Endothelial cell of umbilical vein (primary cell): Measurements from ENCODE around the gene SLC26A8. TPM values are rescaled to one million over a fixed set of nuclear protein-coding genes. Genes with fewer than 3 reads are reported as not detected.
"Not testable (repeated sequence)": the region's sequence is repeated elsewhere in the genome, so short reads cannot be mapped to it uniquely, and the experiment has no call there.

Source experiments
- BruUV-seq: library from RNA; stranded (reverse); fragments of 400-500 nt; replicated peaks from 2 replicates; lab custom pipeline; 2021; lab: Mats Ljungman, UMichigan
- CTCF ChIA-PET: fragments of 300-600, 350-600 bp; sonication (Branson Sonifier 250); formaldehyde crosslinking; loops from one replicate; lab custom pipeline; 2021; ENCODE audit warnings: antibody characterized with exemption, inconsistent platforms; lab: Charles Lee
- POLR2A ChIA-PET: fragments of 300-600, 350-600 bp; sonication (Branson Sonifier 250); formaldehyde crosslinking; loops from one replicate; lab custom pipeline; 2021; ENCODE audit warnings: antibody characterized with exemption, inconsistent platforms; lab: Charles Lee
- DNase-seq: peaks from one replicate; pipeline ENCODE4 v3.0.0-alpha.2; 2011; ENCODE audit warnings: low read depth, low spot score
- FAIRE-seq: peaks from 2 replicates; lab custom pipeline; 2011; peaks lifted over from hg19 to GRCh38; lab: Jason Lieb, UNC
- H2AFZ ChIP-seq: 2 replicates; pipeline ENCODE4 v1.6.0; 2012; ENCODE audit warnings: low read depth, low read length, control low read depth, inconsistent platforms
- H3K27ac ChIP-seq: 2 replicates; pipeline ENCODE4 v1.5.1; 2011; ENCODE audit warnings: low read depth, mild to moderate bottlenecking, control low read depth, low read length, moderate library complexity; ENCODE audit not compliant: insufficient read depth
- H3K27me3 ChIP-seq, 2 experiments: 2 replicates each; pipeline versions ENCODE4 v1.6.0 to v1.6.1; 2011; ENCODE audit warnings: low read length in 2 of 2, mixed read lengths in 1 of 2; ENCODE audit not compliant: control insufficient read depth in 2 of 2, insufficient read depth in 2 of 2
- H3K36me3 ChIP-seq, 2 experiments: 2 replicates in 1 of 2; 3 replicates in 1 of 2; pipeline ENCODE4 v1.5.1; 2011; ENCODE audit warnings: low read length in 2 of 2, mild to moderate bottlenecking in 1 of 2, moderate library complexity in 1 of 2; ENCODE audit not compliant: control insufficient read depth in 2 of 2, insufficient read depth in 2 of 2; ENCODE audit errors: extremely low read depth in 1 of 2
- H3K4me1 ChIP-seq: 3 replicates; pipeline ENCODE4 v1.5.1; 2011; ENCODE audit warnings: mild to moderate bottlenecking, low read length; ENCODE audit not compliant: control insufficient read depth, insufficient read depth; ENCODE audit errors: extremely low read depth
- H3K4me2 ChIP-seq: 2 replicates; pipeline ENCODE4 v1.6.1; 2011; ENCODE audit warnings: low read length, control low read depth, mixed read lengths; ENCODE audit not compliant: insufficient read depth
- H3K4me3 ChIP-seq, 3 experiments: fragments of 200-600 bp in 1 of 3; sonication (generic), shearing (Covaris generic) in 1 of 3; replicated peaks in 1 of 3; 2 replicates each; pipeline ENCODE4 v1.5.1; 2011 to 2016; ENCODE audit warnings: control low read depth in 3 of 3, low read length in 3 of 3, mild to moderate bottlenecking in 2 of 3, inconsistent platforms in 1 of 3, low read depth in 1 of 3, moderate library complexity in 1 of 3; ENCODE audit not compliant: insufficient read depth in 1 of 3
- H3K79me2 ChIP-seq: 2 replicates; pipeline ENCODE4 v1.6.0; 2012; ENCODE audit warnings: low read length, inconsistent platforms; ENCODE audit not compliant: control insufficient read depth, insufficient read depth
- H3K9ac ChIP-seq: replicated peaks from 2 replicates; pipeline ENCODE3; 2011; ENCODE audit warnings: low read length, control low read depth; ENCODE audit not compliant: insufficient read depth; ENCODE audit errors: extremely low read depth
- H3K9me1 ChIP-seq: replicated peaks from 3 replicates; pipeline ENCODE4 v1.6.0; 2011; ENCODE audit warnings: mild to moderate bottlenecking, low read length; ENCODE audit not compliant: control insufficient read depth, insufficient read depth; ENCODE audit errors: extremely low read depth
- H3K9me3 ChIP-seq: replicated peaks from 2 replicates; pipeline ENCODE4 v1.5.1; 2012; ENCODE audit warnings: low read length, inconsistent platforms; ENCODE audit not compliant: control insufficient read depth, insufficient read depth
- H4K20me1 ChIP-seq: replicated peaks from 2 replicates; pipeline ENCODE3; 2011; ENCODE audit warnings: mild to moderate bottlenecking, low read length; ENCODE audit not compliant: control insufficient read depth, insufficient read depth; ENCODE audit errors: extremely low read depth
- CTCF ChIP-seq, 2 donors: IDR thresholded peaks; 1 replicate in 1 of 2; 2 replicates in 1 of 2; pipeline ENCODE4 v1.5.1; 2011; ENCODE audit warnings: low read length in 2 of 2, mild to moderate bottlenecking in 2 of 2, moderate library complexity in 2 of 2, control low read depth in 1 of 2, inconsistent platforms in 1 of 2, low read depth in 1 of 2; ENCODE audit not compliant: insufficient read depth in 1 of 2; ENCODE audit errors: extremely low read depth in 1 of 2
- EZH2 ChIP-seq: IDR thresholded peaks from 2 replicates; pipeline ENCODE4 v1.6.1; 2012; ENCODE audit warnings: borderline replicate concordance, low read depth, mild to moderate bottlenecking, moderate library complexity, low read length, inconsistent platforms; ENCODE audit not compliant: severe bottlenecking
- FOS ChIP-seq: IDR thresholded peaks from 2 replicates; pipeline ENCODE4 v1.6.1; 2011; ENCODE audit warnings: mild to moderate bottlenecking, low read length, moderate library complexity, borderline replicate concordance; ENCODE audit not compliant: insufficient read depth
- GATA2 ChIP-seq: IDR thresholded peaks from 2 replicates; pipeline ENCODE4 v1.7.0; 2011; ENCODE audit warnings: low read depth, mild to moderate bottlenecking, moderate library complexity, mixed read lengths, low read length; ENCODE audit not compliant: insufficient read length, insufficient read depth
- JUN ChIP-seq: IDR thresholded peaks from 2 replicates; pipeline ENCODE4 v1.6.1; 2011; ENCODE audit warnings: borderline replicate concordance, low read depth; ENCODE audit not compliant: insufficient read length, insufficient read depth
- MAX ChIP-seq: IDR thresholded peaks from 2 replicates; pipeline ENCODE4 v1.6.1; 2011; ENCODE audit not compliant: insufficient read depth, insufficient read length
- MYC ChIP-seq: IDR thresholded peaks from one replicate; pipeline ENCODE4 v1.6.1; 2011; ENCODE audit warnings: mild to moderate bottlenecking, low read depth, low read length
- POLR2A ChIP-seq: IDR thresholded peaks from 2 replicates; pipeline ENCODE4 v1.6.1; 2012; ENCODE audit warnings: low read depth, mild to moderate bottlenecking, control low read depth, low read length
- POLR2AphosphoS5 ChIP-seq: IDR thresholded peaks from 2 replicates; pipeline ENCODE4 v1.6.1; 2012; ENCODE audit warnings: low read depth, mild to moderate bottlenecking, control low read depth, low read length, moderate library complexity; ENCODE audit not compliant: insufficient read depth
- dilution Hi-C: fragments of 300-500 bp; cut with MboI; formaldehyde crosslinking; loops from one replicate; pipeline ENCODE4 v1.15.0; 2019; ENCODE audit warnings: low sequenced_read_pairs; ENCODE audit not compliant: extremely low pct_ligation_motif_present
- intact Hi-C: fragments of 100-400 bp; cut with micrococcal nuclease; formaldehyde crosslinking; loops from one replicate; pipeline ENCODE4 v1.10.0; 2022
- polyA plus RNA-seq, 4 experiments: library from polyadenylated mRNA; depleted of rRNA in 3 of 4; stranded (reverse) in 3 of 4; unstranded in 1 of 4; fragments of >200 nt; gene quantifications; 2 replicates each; pipeline versions ENCODE4 v1.2.1 to v1.2.3, GENCODE V29; 2011 to 2012; ENCODE audit warnings: missing spikeins in 1 of 4
- total RNA-seq: library from RNA; stranded (reverse); gene quantifications from 2 replicates; pipeline ENCODE4 v1.2.3, GENCODE V29; 2021

Gene SLC26A8
- total and polyA plus RNA-seq, 2 donors (not counting 3 experiments of a cell fraction or from before 2014, with no cell fraction given) = 0.01 TPM; not detected in 1

- Histone ChIP-seq H3K9me3 (no peaks in the 10 kb centered on the region), H3K9ac (no peak overlapping the region), H3K79me2 (peaks cover 95% of the 10 kb centered on the region), H3K4me2 (no peak overlapping the region), H3K27ac (no peak overlapping the region), H2AFZ (no peak overlapping the region), H3K36me3 (no peaks in the 10 kb centered on the region), H3K27me3 (no peaks in the 10 kb centered on the region), H4K20me1 (peaks cover 7% of the 10 kb centered on the region), H3K4me1 (peaks cover 10% of the 10 kb centered on the region), H3K4me3 (no peak overlapping the region), H3K9me1 (no peaks in the 10 kb centered on the region)
- FAIRE-seq (no peak), DNase-seq (no peak)
- CTCF ChIA-PET = interaction anchor here (1.2 to 1.8 kb wide), 2 partner anchors 61 to 88 kb away, joined by 3 to 8 read pairs; no protein-coding TSS in a partner anchor
- BruUV-seq = no TSS peak
- dilution Hi-C loops = no loop called here
- POLR2A ChIA-PET = interaction anchor here (0.7 kb wide), 1 partner anchor 13 kb away, joined by 3 read pairs; no protein-coding TSS in a partner anchor
- intact Hi-C loops = no loop called here
- TF ChIP-seq JUN = no peak
- TF ChIP-seq POLR2AphosphoS5 = no peak
- no peak for TF ChIP-seq MAX
- no peak for TF ChIP-seq GATA2
- no peak for TF ChIP-seq MYC
- no peak for TF ChIP-seq FOS
- no peak for TF ChIP-seq EZH2
- TF ChIP-seq POLR2A = no peak
- TF ChIP-seq CTCF (IDR thresholded peaks at IDR 0.05; ENCODE audit: extremely low read depth in 1 of 2, insufficient read depth in 1 of 2, low read depth in 1 of 2, low read length in 2 of 2) = no peak
These were observed 9.5 kb upstream of the SLC26A8 start for GRCh38 chr6:36033935-36034334.

DNA sequence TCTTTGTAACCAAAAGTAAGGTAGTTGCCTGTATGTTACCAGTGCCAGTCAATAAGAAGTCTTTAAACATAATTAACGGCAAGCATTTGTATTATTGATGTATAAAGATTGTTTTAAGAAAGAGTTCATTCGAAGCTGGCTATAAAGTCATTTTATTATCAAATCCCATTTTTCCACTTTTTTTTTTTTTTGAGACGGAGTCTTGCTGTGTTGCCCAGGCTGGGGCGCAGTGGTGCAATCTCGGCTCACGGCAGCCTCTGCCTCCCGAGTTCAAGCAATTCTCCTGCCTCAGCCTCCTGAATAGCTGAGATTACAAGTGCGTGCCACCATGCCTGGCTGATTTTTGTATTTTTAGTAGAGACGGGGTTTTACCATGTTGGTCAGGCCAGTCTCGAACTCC, 8.7 kb upstream of the SLC26A8 start:
- H3K4me2 ChIP-seq, H3K4me3 ChIP-seq, H3K36me3 ChIP-seq, intact Hi-C loops, H3K9me3 ChIP-seq, FAIRE-seq, DNase-seq, H3K4me1 ChIP-seq, H2AFZ ChIP-seq, BruUV-seq, H4K20me1 ChIP-seq, H3K9ac ChIP-seq, H3K9me1 ChIP-seq, H3K27ac ChIP-seq, POLR2A ChIA-PET, dilution Hi-C loops, H3K27me3 ChIP-seq: not testable (repeated sequence)
- H3K79me2 ChIP-seq = peaks cover 92% of the 10 kb centered on the region
- CTCF ChIA-PET = interaction anchor here (0.8 to 1.8 kb wide), 3 partner anchors 10 to 88 kb away, joined by 3 to 8 read pairs (median 3); no protein-coding TSS in a partner anchor
